D721Med (cell line): Measurements from ENCODE around the gene HEYL.

Experiments used
- DNase-seq: peaks from one replicate; pipeline ENCODE4 v3.0.0; 2011; ENCODE audit warnings: low spot score; ENCODE audit not compliant: insufficient read length
- FAIRE-seq: peaks from 2 replicates; lab custom pipeline; 2011; peaks lifted over from hg19 to GRCh38; lab: Jason Lieb, UNC
- CTCF ChIP-seq: IDR thresholded peaks from 2 replicates; pipeline ENCODE4 v1.5.1; 2012; ENCODE audit warnings: mild to moderate bottlenecking, control low read depth; ENCODE audit not compliant: insufficient read depth; ENCODE audit errors: missing control alignments

Gene HEYL

GRCh38 chr1:39645411-39646043 is 6.1 kb upstream of the HEYL start:
- TF ChIP-seq CTCF = no peak
- DNase-seq (no peak), FAIRE-seq (no peak)

- no peak for TF ChIP-seq CTCF
- FAIRE-seq = no peak
- no peak for DNase-seq
Measured at GRCh38 chr1:39643705-39644104, 4.3 kb upstream of the HEYL start.

- FAIRE-seq = no peak
- TF ChIP-seq CTCF = no peak
- no peak for DNase-seq
Measured at GRCh38 chr1:39642796-39643195, 3.4 kb upstream of the HEYL start.

- TF ChIP-seq CTCF = no peak
- FAIRE-seq (no peak), DNase-seq (no peak)
Measured at GRCh38 chr1:39640861-39641260, 1.4 kb upstream of the HEYL start.

GRCh38 chr1:39638965-39639304 is 508 bp downstream of the HEYL start:
- DNase-seq (no peak), FAIRE-seq (no peak)
- no peak for TF ChIP-seq CTCF

GRCh38 chr1:39637361-39637760 is 2.1 kb downstream of the HEYL start:
- no peak for FAIRE-seq
- DNase-seq = no peak

GRCh38 chr1:39635871-39636210 is 3.6 kb downstream of the HEYL start:
- no peak for TF ChIP-seq CTCF
- DNase-seq (no peak), FAIRE-seq (no peak)

More at GRCh38 chr1:39637361-39637760, 2.1 kb downstream of the HEYL start:
- TF ChIP-seq CTCF = no peak
